ENCODE data around the gene TSBP1.

- no peak for TF ChIP-seq PHF8 (CRISPR knock-in tag; IDR thresholded peaks at IDR 0.05)
- TF ChIP-seq PBX3 (CRISPR knock-in tag; IDR thresholded peaks at IDR 0.05; ENCODE audit: borderline replicate concordance) = no peak
These were observed 124.3 kb downstream of the TSBP1 start for GRCh38 chr6:32247401-32247800.

Data from HepG2 (cell line).